ENCODE data around the gene TP73.

TP73 gene

DNA sequence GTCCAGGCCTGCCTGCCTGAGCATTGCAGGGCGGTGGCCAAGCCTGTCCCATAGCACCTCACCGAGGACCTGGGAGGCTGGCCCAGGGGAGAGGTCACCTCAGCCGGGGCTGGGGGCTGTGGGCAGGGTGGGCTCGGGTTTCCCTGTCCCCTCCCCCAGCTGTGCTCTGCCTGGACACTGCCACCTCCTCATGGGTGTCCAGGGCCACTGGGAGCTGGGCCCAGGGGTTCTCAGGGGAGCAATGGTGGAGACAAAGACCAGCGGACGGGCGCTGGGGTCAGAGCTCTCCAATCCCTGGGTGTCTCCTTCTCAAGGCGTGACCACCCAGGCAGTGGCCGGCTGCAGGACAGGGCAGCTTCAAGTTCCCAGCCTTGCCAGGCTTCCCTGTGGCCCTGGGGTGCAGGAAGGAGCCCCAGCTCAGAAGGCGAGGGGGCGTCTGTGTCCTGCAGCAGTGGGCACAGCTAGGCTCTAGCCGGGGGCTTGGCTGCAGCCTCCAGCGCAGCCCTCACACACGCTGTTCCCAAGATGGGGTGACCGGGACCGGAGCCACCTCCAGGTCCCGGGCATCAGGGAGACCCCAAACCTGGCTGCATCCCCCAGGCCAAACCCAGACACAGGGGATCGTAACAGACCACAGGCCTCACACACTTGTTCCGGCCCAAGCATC lies 29.0 kb downstream of the TP73 start:
- Histone ChIP-seq H3K4me3 (ENCODE audit: low read depth, low read length) (no peak overlapping the region), H3K27me3 (ENCODE audit: control insufficient read depth, insufficient read depth, low read length) (peaks cover 7% of the 10 kb centered on the region), H3K9ac (ENCODE audit: low read depth, low read length) (no peak overlapping the region), H3K4me1 (ENCODE audit: control insufficient read depth, insufficient read depth, low read length) (no peaks in the 10 kb centered on the region), H3K9me3 (ENCODE audit: control insufficient read depth, insufficient read depth, low read length) (no peaks in the 10 kb centered on the region), H3K36me3 (ENCODE audit: control insufficient read depth, insufficient read depth, low read length) (no peaks in the 10 kb centered on the region)

- no peaks in the 10 kb centered on the region for H3K36me3 ChIP-seq (ENCODE audit: control insufficient read depth, insufficient read depth, low read length)
- no peaks in the 10 kb centered on the region for H3K4me1 ChIP-seq (ENCODE audit: control insufficient read depth, insufficient read depth, low read length)
- no peaks in the 10 kb centered on the region for H3K9me3 ChIP-seq (ENCODE audit: control insufficient read depth, insufficient read depth, low read length)
- no peak overlapping the region for H3K9ac ChIP-seq (ENCODE audit: low read depth, low read length)
- H3K4me3 ChIP-seq (ENCODE audit: low read depth, low read length), result no peak overlapping the region
- H3K27me3 ChIP-seq (ENCODE audit: control insufficient read depth, insufficient read depth, low read length), result peaks cover 7% of the 10 kb centered on the region
Measured at GRCh38 chr1:3681898-3682806, 29.8 kb downstream of the TP73 start.

GRCh38 chr1:3683197-3683596 lies 30.9 kb downstream of the TP73 start:
- no peaks in the 10 kb centered on the region for H3K36me3 ChIP-seq (ENCODE audit: control insufficient read depth, insufficient read depth, low read length)
- H3K4me3 ChIP-seq (ENCODE audit: low read depth, low read length), result no peak overlapping the region
- peaks cover 7% of the 10 kb centered on the region for H3K27me3 ChIP-seq (ENCODE audit: control insufficient read depth, insufficient read depth, low read length)
- no peaks in the 10 kb centered on the region for H3K9me3 ChIP-seq (ENCODE audit: control insufficient read depth, insufficient read depth, low read length)
- no peak overlapping the region for H3K9ac ChIP-seq (ENCODE audit: low read depth, low read length)
- H3K4me1 ChIP-seq (ENCODE audit: control insufficient read depth, insufficient read depth, low read length), result no peaks in the 10 kb centered on the region

DNA sequence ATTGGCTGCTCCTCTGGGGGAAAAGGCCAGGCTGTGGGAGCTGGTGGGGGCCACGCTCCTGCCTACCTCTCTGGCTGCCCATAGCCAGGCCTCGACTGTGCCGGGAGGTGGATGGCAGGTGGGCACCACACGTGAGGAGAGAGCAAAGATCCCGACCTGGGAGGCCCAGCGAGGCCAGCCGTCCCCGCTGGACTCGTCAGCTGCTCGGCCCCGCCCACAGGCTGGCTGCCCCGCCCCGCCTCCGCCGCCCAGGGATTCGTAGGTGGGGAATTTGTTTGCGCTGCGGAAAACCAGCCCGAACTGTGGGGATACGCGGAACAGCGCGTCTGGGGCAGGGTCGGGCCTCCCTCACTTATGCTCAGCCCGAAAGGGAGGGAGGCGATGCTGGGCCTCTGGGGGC lies 31.7 kb downstream of the TP73 start:
- H3K9ac ChIP-seq (ENCODE audit: low read depth, low read length), result no peak overlapping the region
- H3K4me3 ChIP-seq (ENCODE audit: low read depth, low read length), result no peak overlapping the region

GRCh38 chr1:3685222-3685621 lies 32.9 kb downstream of the TP73 start:
- H3K36me3 ChIP-seq (ENCODE audit: control insufficient read depth, insufficient read depth, low read length), result no peaks in the 10 kb centered on the region
- H3K27me3 ChIP-seq (ENCODE audit: control insufficient read depth, insufficient read depth, low read length), result peaks cover 7% of the 10 kb centered on the region
- no peak overlapping the region for H3K9ac ChIP-seq (ENCODE audit: low read depth, low read length)
- H3K4me1 ChIP-seq (ENCODE audit: control insufficient read depth, insufficient read depth, low read length), result no peaks in the 10 kb centered on the region
- no peak overlapping the region for H3K4me3 ChIP-seq (ENCODE audit: low read depth, low read length)
- H3K9me3 ChIP-seq (ENCODE audit: control insufficient read depth, insufficient read depth, low read length), result no peaks in the 10 kb centered on the region

More for the DNA sequence above, 31.7 kb downstream of the TP73 start:
- Histone ChIP-seq H3K4me1 (ENCODE audit: control insufficient read depth, insufficient read depth, low read length) (no peaks in the 10 kb centered on the region), H3K36me3 (ENCODE audit: control insufficient read depth, insufficient read depth, low read length) (no peaks in the 10 kb centered on the region), H3K27me3 (ENCODE audit: control insufficient read depth, insufficient read depth, low read length) (peaks cover 7% of the 10 kb centered on the region), H3K9me3 (ENCODE audit: control insufficient read depth, insufficient read depth, low read length) (no peaks in the 10 kb centered on the region)

DNA sequence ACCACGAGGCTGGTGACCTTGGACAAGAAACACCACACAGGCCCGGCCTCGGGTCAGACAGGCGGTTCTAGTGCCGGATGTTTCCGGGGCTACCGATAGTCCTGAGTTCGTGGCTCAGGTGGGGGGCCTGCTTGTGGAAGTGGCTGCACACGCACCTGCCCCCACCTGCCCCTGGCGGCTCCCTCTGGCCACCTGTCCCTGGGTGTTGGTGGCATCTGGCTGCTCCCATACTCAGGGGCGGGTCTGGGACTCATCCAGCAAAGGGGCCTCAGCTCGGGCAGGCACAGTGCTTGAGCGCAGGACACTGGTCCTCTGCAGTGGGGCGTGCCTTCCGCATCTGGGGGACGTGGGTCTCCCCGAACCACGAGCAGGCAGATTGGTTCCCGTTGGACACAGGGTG lies 33.6 kb downstream of the TP73 start:
- Histone ChIP-seq H3K9ac (ENCODE audit: low read depth, low read length) (no peak overlapping the region), H3K27me3 (ENCODE audit: control insufficient read depth, insufficient read depth, low read length) (peaks cover 7% of the 10 kb centered on the region), H3K36me3 (ENCODE audit: control insufficient read depth, insufficient read depth, low read length) (no peaks in the 10 kb centered on the region), H3K9me3 (ENCODE audit: control insufficient read depth, insufficient read depth, low read length) (no peaks in the 10 kb centered on the region), H3K4me1 (ENCODE audit: control insufficient read depth, insufficient read depth, low read length) (no peaks in the 10 kb centered on the region), H3K4me3 (ENCODE audit: low read depth, low read length) (no peak overlapping the region)

DNA sequence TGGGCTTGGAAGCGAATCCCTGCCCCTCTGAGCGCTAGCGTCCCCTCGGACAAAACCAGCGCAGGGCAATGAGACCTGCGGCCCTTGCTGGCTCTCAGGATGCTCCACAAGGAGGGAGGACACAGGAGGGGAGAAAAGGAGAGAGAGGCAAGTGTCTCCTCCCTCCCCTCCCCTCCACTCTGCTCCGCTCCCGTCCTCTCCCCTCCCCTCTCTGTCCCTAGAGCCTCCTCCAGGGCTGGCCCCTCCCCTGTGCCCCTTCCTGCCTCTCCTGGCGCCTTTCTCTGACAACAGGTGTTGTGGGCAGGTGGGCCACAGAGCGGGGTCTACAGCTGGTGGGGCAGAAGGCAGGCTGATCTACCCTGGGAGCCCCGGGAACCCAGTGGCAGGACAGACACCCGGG lies 35.2 kb downstream of the TP73 start:
- Histone ChIP-seq H3K36me3 (ENCODE audit: control insufficient read depth, insufficient read depth, low read length) (no peaks in the 10 kb centered on the region), H3K9ac (ENCODE audit: low read depth, low read length) (no peak overlapping the region), H3K4me1 (ENCODE audit: control insufficient read depth, insufficient read depth, low read length) (no peaks in the 10 kb centered on the region), H3K4me3 (ENCODE audit: low read depth, low read length) (no peak overlapping the region), H3K9me3 (ENCODE audit: control insufficient read depth, insufficient read depth, low read length) (no peaks in the 10 kb centered on the region), H3K27me3 (ENCODE audit: control insufficient read depth, insufficient read depth, low read length) (peaks cover 7% of the 10 kb centered on the region)

GRCh38 chr1:3688356-3689137 lies 36.2 kb downstream of the TP73 start:
- no peaks in the 10 kb centered on the region for H3K36me3 ChIP-seq (ENCODE audit: control insufficient read depth, insufficient read depth, low read length)
- no peaks in the 10 kb centered on the region for H3K9me3 ChIP-seq (ENCODE audit: control insufficient read depth, insufficient read depth, low read length)
- peaks cover 4% of the 10 kb centered on the region for H3K27me3 ChIP-seq (ENCODE audit: control insufficient read depth, insufficient read depth, low read length)
- H3K9ac ChIP-seq (ENCODE audit: low read depth, low read length), result no peak overlapping the region
- no peaks in the 10 kb centered on the region for H3K4me1 ChIP-seq (ENCODE audit: control insufficient read depth, insufficient read depth, low read length)
- H3K4me3 ChIP-seq (ENCODE audit: low read depth, low read length), result no peak overlapping the region

- peaks cover 4% of the 10 kb centered on the region for H3K27me3 ChIP-seq (ENCODE audit: control insufficient read depth, insufficient read depth, low read length)
- H3K9ac ChIP-seq (ENCODE audit: low read depth, low read length), result no peak overlapping the region
- no peaks in the 10 kb centered on the region for H3K9me3 ChIP-seq (ENCODE audit: control insufficient read depth, insufficient read depth, low read length)
- H3K4me3 ChIP-seq (ENCODE audit: low read depth, low read length), result no peak overlapping the region
- no peaks in the 10 kb centered on the region for H3K4me1 ChIP-seq (ENCODE audit: control insufficient read depth, insufficient read depth, low read length)
- H3K36me3 ChIP-seq (ENCODE audit: control insufficient read depth, insufficient read depth, low read length), result no peaks in the 10 kb centered on the region
Measured at GRCh38 chr1:3689138-3689750, 36.9 kb downstream of the TP73 start.

DNA sequence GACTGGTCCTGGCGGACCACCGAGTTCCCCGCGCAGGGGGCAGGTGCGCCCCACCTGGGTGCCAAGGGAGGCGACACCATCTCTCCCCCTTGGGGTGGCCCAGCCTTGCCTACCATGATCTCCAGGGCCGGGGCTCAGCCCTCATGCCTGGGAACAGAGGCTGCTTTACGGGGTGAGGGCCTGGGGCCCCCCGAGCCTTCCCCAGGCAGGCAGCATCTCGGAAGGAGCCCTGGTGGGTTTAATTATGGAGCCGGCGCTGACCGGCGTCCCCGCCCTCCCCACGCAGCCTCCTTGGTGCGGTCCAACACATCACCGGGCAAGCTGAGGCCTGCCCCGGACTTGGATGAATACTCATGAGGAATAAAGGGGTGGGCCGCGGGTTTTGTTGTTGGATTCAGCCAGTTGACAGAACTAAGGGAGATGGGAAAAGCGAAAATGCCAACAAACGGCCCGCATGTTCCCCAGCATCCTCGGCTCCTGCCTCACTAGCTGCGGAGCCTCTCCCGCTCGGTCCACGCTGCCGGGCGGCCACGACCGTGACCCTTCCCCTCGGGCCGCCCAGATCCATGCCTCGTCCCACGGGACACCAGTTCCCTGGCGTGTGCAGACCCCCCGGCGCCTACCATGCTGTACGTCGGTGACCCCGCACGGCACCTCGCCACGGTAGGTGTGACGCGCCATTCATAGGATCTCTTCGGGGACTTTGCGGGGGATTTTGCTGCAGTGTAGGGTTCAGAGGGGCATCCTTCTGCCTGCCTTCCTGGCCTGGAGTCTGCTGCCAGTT lies 38.2 kb downstream of the TP73 start:
- H3K36me3 ChIP-seq (ENCODE audit: control insufficient read depth, insufficient read depth, low read length), result no peaks in the 10 kb centered on the region
- no peak overlapping the region for H3K4me3 ChIP-seq (ENCODE audit: low read depth, low read length)
- H3K9me3 ChIP-seq (ENCODE audit: control insufficient read depth, insufficient read depth, low read length), result no peaks in the 10 kb centered on the region
- peak overlapping the region; percentile 12 for H3K9ac ChIP-seq (ENCODE audit: low read depth, low read length)
- H3K27me3 ChIP-seq (ENCODE audit: control insufficient read depth, insufficient read depth, low read length), result no peaks in the 10 kb centered on the region
- H3K4me1 ChIP-seq (ENCODE audit: control insufficient read depth, insufficient read depth, low read length), result no peaks in the 10 kb centered on the region

Data from iPS-15b (cell line).